HepG2 (cell line): Measurements from ENCODE around the gene LRRC8E.

Experiments used
- EP300 ChIP-seq, 3 experiments: sonication (generic) in 1 of 3; formaldehyde crosslinking in 1 of 3; IDR thresholded peaks; 2 replicates each; pipeline versions ENCODE4 v1.5.1 to v1.6.1; 2011 to 2020; ENCODE audit warnings: low read depth in 2 of 3, low read length in 2 of 3, borderline replicate concordance in 1 of 3, improper control_type of control experiment in 1 of 3, mild to moderate bottlenecking in 1 of 3, missing genetic modification reagents in 1 of 3, moderate library complexity in 1 of 3
- EZH2 ChIP-seq: conservative IDR thresholded peaks from 2 replicates; pipeline ENCODE4 v1.6.1; 2012; ENCODE audit warnings: mild to moderate bottlenecking, low read depth, low read length, moderate library complexity
- JUND ChIP-seq: sonication (generic); formaldehyde crosslinking; IDR thresholded peaks from 2 replicates; pipeline ENCODE4 v1.8.0; 2022; ENCODE audit warnings: mild to moderate bottlenecking, missing genetic modification reagents
- ZFP36 ChIP-seq: fragments of 150-350 bp; IDR thresholded peaks from 2 replicates; pipeline ENCODE4 v1.6.1; 2018; ENCODE audit warnings: borderline replicate concordance, low read length, low read depth; ENCODE audit not compliant: partially characterized antibody
- ZNF124 ChIP-seq: sonication (generic); formaldehyde crosslinking; IDR thresholded peaks from 2 replicates; pipeline ENCODE4 v1.4.0; 2020; ENCODE audit warnings: missing genetic modification reagents
- TF ChIP-seq, protein P1 (sequence below): fragments of 450-650 bp; IDR thresholded peaks from 2 replicates; pipeline ENCODE4 v1.6.1; 2017; ENCODE audit warnings: mild to moderate bottlenecking
- TF ChIP-seq, protein P2 (sequence below): sonication (generic); formaldehyde crosslinking; IDR thresholded peaks from 2 replicates; pipeline ENCODE4 v1.5.0; 2020; ENCODE audit warnings: mild to moderate bottlenecking, missing genetic modification reagents, moderate library complexity

- TF ChIP-seq JUND (CRISPR knock-in tag) (no peak), EZH2 (no peak), ZFP36 (no peak), EP300 (IDR thresholded peaks at IDR 0.05; ENCODE audit: low read depth in 2 of 2, low read length in 2 of 2) (no peak), EP300 (CRISPR knock-in tag; IDR thresholded peaks at IDR 0.05; ENCODE audit: borderline replicate concordance) (no peak), ZNF124 (CRISPR knock-in tag) (no peak)
- TF ChIP-seq, protein P1, sequence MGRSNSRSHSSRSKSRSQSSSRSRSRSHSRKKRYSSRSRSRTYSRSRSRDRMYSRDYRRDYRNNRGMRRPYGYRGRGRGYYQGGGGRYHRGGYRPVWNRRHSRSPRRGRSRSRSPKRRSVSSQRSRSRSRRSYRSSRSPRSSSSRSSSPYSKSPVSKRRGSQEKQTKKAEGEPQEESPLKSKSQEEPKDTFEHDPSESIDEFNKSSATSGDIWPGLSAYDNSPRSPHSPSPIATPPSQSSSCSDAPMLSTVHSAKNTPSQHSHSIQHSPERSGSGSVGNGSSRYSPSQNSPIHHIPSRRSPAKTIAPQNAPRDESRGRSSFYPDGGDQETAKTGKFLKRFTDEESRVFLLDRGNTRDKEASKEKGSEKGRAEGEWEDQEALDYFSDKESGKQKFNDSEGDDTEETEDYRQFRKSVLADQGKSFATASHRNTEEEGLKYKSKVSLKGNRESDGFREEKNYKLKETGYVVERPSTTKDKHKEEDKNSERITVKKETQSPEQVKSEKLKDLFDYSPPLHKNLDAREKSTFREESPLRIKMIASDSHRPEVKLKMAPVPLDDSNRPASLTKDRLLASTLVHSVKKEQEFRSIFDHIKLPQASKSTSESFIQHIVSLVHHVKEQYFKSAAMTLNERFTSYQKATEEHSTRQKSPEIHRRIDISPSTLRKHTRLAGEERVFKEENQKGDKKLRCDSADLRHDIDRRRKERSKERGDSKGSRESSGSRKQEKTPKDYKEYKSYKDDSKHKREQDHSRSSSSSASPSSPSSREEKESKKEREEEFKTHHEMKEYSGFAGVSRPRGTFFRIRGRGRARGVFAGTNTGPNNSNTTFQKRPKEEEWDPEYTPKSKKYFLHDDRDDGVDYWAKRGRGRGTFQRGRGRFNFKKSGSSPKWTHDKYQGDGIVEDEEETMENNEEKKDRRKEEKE = no peak
- TF ChIP-seq, protein P2, sequence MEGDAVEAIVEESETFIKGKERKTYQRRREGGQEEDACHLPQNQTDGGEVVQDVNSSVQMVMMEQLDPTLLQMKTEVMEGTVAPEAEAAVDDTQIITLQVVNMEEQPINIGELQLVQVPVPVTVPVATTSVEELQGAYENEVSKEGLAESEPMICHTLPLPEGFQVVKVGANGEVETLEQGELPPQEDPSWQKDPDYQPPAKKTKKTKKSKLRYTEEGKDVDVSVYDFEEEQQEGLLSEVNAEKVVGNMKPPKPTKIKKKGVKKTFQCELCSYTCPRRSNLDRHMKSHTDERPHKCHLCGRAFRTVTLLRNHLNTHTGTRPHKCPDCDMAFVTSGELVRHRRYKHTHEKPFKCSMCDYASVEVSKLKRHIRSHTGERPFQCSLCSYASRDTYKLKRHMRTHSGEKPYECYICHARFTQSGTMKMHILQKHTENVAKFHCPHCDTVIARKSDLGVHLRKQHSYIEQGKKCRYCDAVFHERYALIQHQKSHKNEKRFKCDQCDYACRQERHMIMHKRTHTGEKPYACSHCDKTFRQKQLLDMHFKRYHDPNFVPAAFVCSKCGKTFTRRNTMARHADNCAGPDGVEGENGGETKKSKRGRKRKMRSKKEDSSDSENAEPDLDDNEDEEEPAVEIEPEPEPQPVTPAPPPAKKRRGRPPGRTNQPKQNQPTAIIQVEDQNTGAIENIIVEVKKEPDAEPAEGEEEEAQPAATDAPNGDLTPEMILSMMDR (CRISPR knock-in tag) = no peak
These were observed 38.1 kb upstream of the LRRC8E start for GRCh38 chr19:7850000-7850813.
